Glutamatergic neuron (in vitro differentiated cells): ENCODE measurements around the gene HMSD. TPM values are rescaled to one million over a fixed set of nuclear protein-coding genes. Genes with fewer than 3 reads are reported as not detected.

ENCODE experiments used
- DNase-seq: peaks from one replicate; pipeline ENCODE4 v3.0.0; 2022
- H3K27ac Mint-ChIP-seq: one replicate; pipeline ENCODE4 v1.8.0; 2020; ENCODE audit warnings: mild to moderate bottlenecking, mixed read lengths, inconsistent platforms; ENCODE audit not compliant: unreplicated experiment
- H3K27me3 Mint-ChIP-seq: one replicate; pipeline ENCODE4 v1.8.0; 2020; ENCODE audit warnings: mild to moderate bottlenecking, moderate library complexity, mixed read lengths, inconsistent platforms; ENCODE audit not compliant: unreplicated experiment
- H3K36me3 Mint-ChIP-seq: one replicate; pipeline ENCODE4 v1.8.0; 2020; ENCODE audit warnings: mild to moderate bottlenecking, mixed read lengths, inconsistent platforms; ENCODE audit not compliant: unreplicated experiment
- H3K4me1 Mint-ChIP-seq: one replicate; pipeline ENCODE4 v1.8.0; 2020; ENCODE audit warnings: mild to moderate bottlenecking, low read depth, mixed read lengths, inconsistent platforms; ENCODE audit not compliant: unreplicated experiment
- H3K4me3 Mint-ChIP-seq: one replicate; pipeline ENCODE4 v1.8.0; 2020; ENCODE audit warnings: mild to moderate bottlenecking, mixed read lengths, inconsistent platforms; ENCODE audit not compliant: unreplicated experiment
- H3K9me3 Mint-ChIP-seq: one replicate; pipeline ENCODE4 v1.8.0; 2020; ENCODE audit warnings: mild to moderate bottlenecking, moderate library complexity, mixed read lengths, inconsistent platforms; ENCODE audit not compliant: unreplicated experiment
- long read RNA-seq: library from polyadenylated mRNA; unstranded; transcript quantifications from one replicate; pipeline ENCODE4 v2.0.0, GENCODE V29; 2020; ENCODE audit not compliant: unreplicated experiment
- total RNA-seq: library from RNA; stranded (reverse); fragmentation: NEBNext Ultra II Directional; extraction: Animal tissue kit (Norgen Biotek cat#: 25700); gene quantifications from one replicate; pipeline ENCODE4 v1.2.1, GENCODE V29; 2021; ENCODE audit not compliant: unreplicated experiment
- TF ChIP-seq, protein P1 (sequence below): fragments of 200-600 bp; sonication (generic); IDR thresholded peaks from one replicate; pipeline ENCODE4 v1.5.0; 2021; ENCODE audit not compliant: partially characterized antibody, unreplicated experiment

Gene HMSD
- total RNA-seq = not detected
- long read RNA-seq = 0 reads

- no peaks in the 10 kb centered on the region for H3K36me3 Mint-ChIP-seq
- no peaks in the 10 kb centered on the region for H3K27me3 Mint-ChIP-seq
- no peaks in the 10 kb centered on the region for H3K4me1 Mint-ChIP-seq
- no peaks in the 10 kb centered on the region for H3K9me3 Mint-ChIP-seq
- TF ChIP-seq, protein P1, sequence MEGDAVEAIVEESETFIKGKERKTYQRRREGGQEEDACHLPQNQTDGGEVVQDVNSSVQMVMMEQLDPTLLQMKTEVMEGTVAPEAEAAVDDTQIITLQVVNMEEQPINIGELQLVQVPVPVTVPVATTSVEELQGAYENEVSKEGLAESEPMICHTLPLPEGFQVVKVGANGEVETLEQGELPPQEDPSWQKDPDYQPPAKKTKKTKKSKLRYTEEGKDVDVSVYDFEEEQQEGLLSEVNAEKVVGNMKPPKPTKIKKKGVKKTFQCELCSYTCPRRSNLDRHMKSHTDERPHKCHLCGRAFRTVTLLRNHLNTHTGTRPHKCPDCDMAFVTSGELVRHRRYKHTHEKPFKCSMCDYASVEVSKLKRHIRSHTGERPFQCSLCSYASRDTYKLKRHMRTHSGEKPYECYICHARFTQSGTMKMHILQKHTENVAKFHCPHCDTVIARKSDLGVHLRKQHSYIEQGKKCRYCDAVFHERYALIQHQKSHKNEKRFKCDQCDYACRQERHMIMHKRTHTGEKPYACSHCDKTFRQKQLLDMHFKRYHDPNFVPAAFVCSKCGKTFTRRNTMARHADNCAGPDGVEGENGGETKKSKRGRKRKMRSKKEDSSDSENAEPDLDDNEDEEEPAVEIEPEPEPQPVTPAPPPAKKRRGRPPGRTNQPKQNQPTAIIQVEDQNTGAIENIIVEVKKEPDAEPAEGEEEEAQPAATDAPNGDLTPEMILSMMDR = no peak
- H3K4me3 Mint-ChIP-seq = peak within 1 kb of the TSS; percentile 72
- H3K27ac Mint-ChIP-seq = no peak within 1 kb of the TSS
- peak; percentile 70 for DNase-seq
Measured at GRCh38 chr18:63949068-63949737, at the start of gene HMSD. Gene HMSD, plus strand, starts transcription at chr18:63949301. Its CDS starts 4,155 bp downstream, at chr18:63953456.

DNA sequence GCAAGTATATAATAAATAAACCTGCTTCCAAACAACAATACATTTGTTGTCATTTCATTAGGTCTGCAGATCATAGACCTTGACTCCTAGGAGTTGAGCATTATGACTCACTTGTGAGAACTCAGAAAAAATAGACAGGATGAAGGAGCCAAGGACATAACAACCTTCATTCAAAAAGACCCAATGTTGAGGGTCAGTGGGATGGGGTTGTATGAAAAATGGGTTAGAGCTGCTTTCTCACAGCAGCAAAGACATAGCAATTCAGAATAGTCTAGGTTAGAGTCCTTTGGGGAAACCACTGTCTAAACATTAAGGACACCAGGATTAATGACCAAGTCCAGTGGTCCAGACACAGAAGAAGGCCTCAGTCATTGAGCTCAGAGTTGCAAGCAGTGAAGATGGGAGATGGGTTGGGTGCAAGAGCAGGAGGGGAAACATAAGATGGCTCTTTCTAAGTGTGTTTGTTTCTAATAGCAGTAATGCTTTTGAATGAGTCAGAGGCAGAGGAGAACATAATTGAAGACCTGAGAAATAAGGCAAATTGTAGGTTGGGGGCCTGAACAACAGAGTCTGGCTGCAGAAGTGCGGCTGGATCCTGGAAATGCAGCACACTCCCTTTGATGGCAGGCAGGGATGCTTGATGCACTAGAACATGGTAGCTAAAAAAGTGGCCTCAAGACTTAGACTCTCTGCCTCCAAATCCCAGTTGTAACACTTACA is 45.1 kb upstream of the HMSD start:
- no peaks in the 10 kb centered on the region for H3K36me3 Mint-ChIP-seq
- no peak for DNase-seq
- TF ChIP-seq, protein P1 = no peak
- no peak overlapping the region for H3K27ac Mint-ChIP-seq
- no peak overlapping the region for H3K4me3 Mint-ChIP-seq
- H3K27me3 Mint-ChIP-seq = no peaks in the 10 kb centered on the region
- no peaks in the 10 kb centered on the region for H3K9me3 Mint-ChIP-seq
- H3K4me1 Mint-ChIP-seq = no peaks in the 10 kb centered on the region

DNA sequence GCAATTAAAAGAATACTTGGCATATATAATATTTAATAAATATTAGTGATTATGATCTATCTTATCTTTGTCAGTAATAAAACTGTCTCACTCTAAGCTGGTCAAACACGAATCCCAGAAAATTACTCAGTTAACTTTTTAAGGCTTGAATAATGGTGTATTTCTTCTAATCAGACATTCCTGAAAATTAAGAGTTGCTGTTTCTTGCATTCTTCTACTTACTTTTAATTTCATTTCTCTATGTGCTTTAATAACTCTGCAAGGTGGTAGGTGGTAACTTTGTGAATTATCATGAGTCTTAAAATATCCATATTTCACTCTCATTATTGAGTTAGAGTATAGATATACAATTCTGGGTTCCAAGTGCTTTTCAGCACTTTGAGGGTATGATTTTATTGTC is 44.4 kb upstream of the HMSD start:
- Mint-ChIP-seq H3K4me1 (no peaks in the 10 kb centered on the region), H3K27ac (no peak overlapping the region), H3K9me3 (no peaks in the 10 kb centered on the region), H3K27me3 (no peaks in the 10 kb centered on the region), H3K36me3 (no peaks in the 10 kb centered on the region), H3K4me3 (no peak overlapping the region)
- TF ChIP-seq, protein P1 = no peak
- DNase-seq = no peak

DNA sequence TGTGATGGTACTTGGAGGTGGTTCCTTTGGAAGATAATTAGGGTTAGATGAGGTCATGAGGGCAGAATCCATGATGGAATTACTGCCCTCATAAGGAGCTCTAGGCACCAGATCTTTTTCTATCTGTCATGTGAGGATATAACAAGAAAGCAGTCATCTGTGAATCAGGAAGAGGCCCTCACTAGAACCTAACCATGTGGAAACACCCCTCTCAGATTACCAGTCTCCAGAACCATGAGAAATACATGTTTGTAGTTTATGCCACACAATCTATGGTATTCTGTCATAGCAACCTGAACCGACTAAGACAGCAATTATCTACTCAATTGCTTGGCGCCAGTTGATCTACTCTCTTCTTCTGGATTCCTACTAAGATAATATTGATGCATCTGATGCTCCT is 43.7 kb upstream of the HMSD start:
- no peaks in the 10 kb centered on the region for H3K9me3 Mint-ChIP-seq
- H3K4me1 Mint-ChIP-seq = no peaks in the 10 kb centered on the region
- no peak overlapping the region for H3K27ac Mint-ChIP-seq
- H3K36me3 Mint-ChIP-seq = no peaks in the 10 kb centered on the region
- H3K27me3 Mint-ChIP-seq = no peaks in the 10 kb centered on the region
- no peak overlapping the region for H3K4me3 Mint-ChIP-seq
- TF ChIP-seq, protein P1 = no peak
- no peak for DNase-seq

DNA sequence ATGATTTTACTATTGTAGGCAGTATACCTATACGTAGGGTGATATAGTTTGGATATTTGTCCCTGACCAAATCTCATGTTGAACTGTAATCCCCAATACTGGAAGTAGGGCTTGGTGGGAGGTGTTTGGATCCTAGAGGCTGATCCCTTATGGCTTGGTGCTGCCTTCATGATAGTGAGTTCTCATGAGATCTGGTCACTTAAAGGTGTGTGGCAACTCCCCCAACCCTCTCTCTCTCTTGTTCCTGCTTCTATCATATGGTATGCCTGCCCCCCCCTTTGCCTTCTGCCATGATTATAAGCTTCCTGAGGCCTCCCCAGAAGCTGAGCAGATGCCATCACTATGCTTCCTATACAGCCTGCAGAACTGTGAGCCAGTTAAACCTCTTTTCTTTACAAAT is 43.0 kb upstream of the HMSD start:
- H3K27ac Mint-ChIP-seq = no peak overlapping the region
- no peak for DNase-seq
- H3K4me1 Mint-ChIP-seq = no peaks in the 10 kb centered on the region
- no peak overlapping the region for H3K4me3 Mint-ChIP-seq
- TF ChIP-seq, protein P1 = no peak
- no peaks in the 10 kb centered on the region for H3K36me3 Mint-ChIP-seq
- H3K9me3 Mint-ChIP-seq = no peaks in the 10 kb centered on the region
- H3K27me3 Mint-ChIP-seq = no peaks in the 10 kb centered on the region
